NCI-H510A treated with DMSO at 0.1 percent for 48 hours (cell line): ENCODE results near the gene MYRF.
A peak's percentile ranks its signal among the peaks of the same experiment; 100 is the strongest.

ENCODE experiments used
- DNase-seq: peaks from one replicate; lab custom pipeline; 2025; lab: John Stamatoyannopoulos, UW

Gene MYRF

GRCh38 chr11:61820174-61820573, 67.7 kb downstream of the MYRF start:
- DNase-seq, result no peak

GRCh38 chr11:61826930-61827570, 74.6 kb downstream of the MYRF start:
- DNase-seq, result peak; percentile 76

- DNase-seq, result peak; percentile 84
Measured at GRCh38 chr11:61827571-61828378, 75.3 kb downstream of the MYRF start, which contains the start of gene FADS2. TSS of gene FADS2 (plus strand) at chr11:61828300. CDS start at chr11:61828391, 91 bp downstream.

GRCh38 chr11:61828379-61828628, 75.9 kb downstream of the MYRF start:
- no peak for DNase-seq

- DNase-seq, result peak; percentile 27
Measured at GRCh38 chr11:61828629-61829407, 76.4 kb downstream of the MYRF start.

- no peak for DNase-seq
Measured at GRCh38 chr11:61829806-61830205, 77.4 kb downstream of the MYRF start.

GRCh38 chr11:61830237-61831105, 78.0 kb downstream of the MYRF start:
- no peak for DNase-seq

- DNase-seq, result no peak
Measured at GRCh38 chr11:61832207-61832606, 79.8 kb downstream of the MYRF start.

- DNase-seq, result no peak
Measured at GRCh38 chr11:61832754-61833153, 80.3 kb downstream of the MYRF start.

GRCh38 chr11:61833471-61833870, 81.0 kb downstream of the MYRF start:
- no peak for DNase-seq

GRCh38 chr11:61833926-61834277, 81.5 kb downstream of the MYRF start:
- DNase-seq, result no peak

- no peak for DNase-seq
Measured at GRCh38 chr11:61834278-61835048, 82.0 kb downstream of the MYRF start.

GRCh38 chr11:61836193-61836592, 83.8 kb downstream of the MYRF start:
- no peak for DNase-seq

- DNase-seq, result no peak
Measured at GRCh38 chr11:61837411-61838005, 85.1 kb downstream of the MYRF start.
